Activated CD4-positive, CD25-positive, alpha-beta regulatory T cell (primary cell): ENCODE data around the gene PIK3AP1.
A peak's percentile ranks its signal among the peaks of the same experiment; 100 is the strongest.
"Not testable (repeated sequence)": the region's sequence is repeated elsewhere in the genome, so short reads cannot be mapped to it uniquely, and the experiment has no call there.

ENCODE experiments used
- DNase-seq, 4 experiments: peaks; one replicate each; lab custom pipeline; 2025; lab: John Stamatoyannopoulos, UW

PIK3AP1 gene

GRCh38 chr10:96720422-96721206 lies at the start of gene PIK3AP1:
Gene PIK3AP1, minus strand, starts transcription at chr10:96720514. Its CDS starts 120 bp downstream, at chr10:96720394.
- peak in 3 of 4 experiments; percentile 13 to 23 (median 17) for DNase-seq

GRCh38 chr10:96768136-96768535 lies 47.8 kb upstream of the PIK3AP1 start:
- no peak for DNase-seq

GRCh38 chr10:96767611-96768010 lies 47.3 kb upstream of the PIK3AP1 start:
- DNase-seq, result no peak

- peak; percentile 35 to 62 (median 57) for DNase-seq
Measured at GRCh38 chr10:96765406-96766240, 45.3 kb upstream of the PIK3AP1 start.

GRCh38 chr10:96764425-96765060 lies 44.2 kb upstream of the PIK3AP1 start:
- no peak for DNase-seq

GRCh38 chr10:96758423-96758822 lies 38.1 kb upstream of the PIK3AP1 start:
- no peak for DNase-seq

GRCh38 chr10:96756111-96756903 lies 36.0 kb upstream of the PIK3AP1 start:
- no peak for DNase-seq

GRCh38 chr10:96753956-96754355 lies 33.6 kb upstream of the PIK3AP1 start:
- no peak for DNase-seq

GRCh38 chr10:96752375-96752774 lies 32.1 kb upstream of the PIK3AP1 start:
- no peak for DNase-seq

- not testable (repeated sequence) for DNase-seq
Measured at GRCh38 chr10:96750316-96750715, 30.0 kb upstream of the PIK3AP1 start.

GRCh38 chr10:96747734-96748550 lies 27.6 kb upstream of the PIK3AP1 start:
- DNase-seq, result no peak

GRCh38 chr10:96746503-96746902 lies 26.2 kb upstream of the PIK3AP1 start:
- no peak for DNase-seq

- DNase-seq, result no peak
Measured at GRCh38 chr10:96745950-96746349, 25.6 kb upstream of the PIK3AP1 start.

- no peak for DNase-seq
Measured at GRCh38 chr10:96743988-96744585, 23.8 kb upstream of the PIK3AP1 start.

- not testable (repeated sequence) for DNase-seq
Measured at GRCh38 chr10:96741557-96741956, 21.2 kb upstream of the PIK3AP1 start.

- no peak for DNase-seq
Measured at GRCh38 chr10:96740579-96741281, 20.4 kb upstream of the PIK3AP1 start.

GRCh38 chr10:96740141-96740540 lies 19.8 kb upstream of the PIK3AP1 start:
- no peak for DNase-seq

- DNase-seq, result not testable (repeated sequence)
Measured at GRCh38 chr10:96737307-96737902, 17.1 kb upstream of the PIK3AP1 start.

GRCh38 chr10:96724621-96725020 lies 4.3 kb upstream of the PIK3AP1 start:
- no peak for DNase-seq
